ENCODE results near the gene ABCA2.

The ABCA2 gene

GRCh38 chr9:137042751-137043727 is 15.0 kb upstream of the ABCA2 start:
- no peak for DNase-seq (ENCODE audit: extremely low read depth, insufficient read length)
- no peak for TF ChIP-seq CTCF (IDR thresholded peaks at IDR 0.05; ENCODE audit: insufficient read depth, low read length, poor library complexity, severe bottlenecking)
- H3K36me3 ChIP-seq (ENCODE audit: control insufficient read depth, insufficient read depth, low read length): no peaks in the 10 kb centered on the region
- no peaks in the 10 kb centered on the region; the same call in 1 of the 2 replicates for H3K27me3 ChIP-seq (replicated peaks; ENCODE audit: control insufficient read depth, insufficient read depth, low read length)
- H3K4me3 ChIP-seq (replicated peaks; ENCODE audit: low read depth, low read length): no peak overlapping the region

DNA sequence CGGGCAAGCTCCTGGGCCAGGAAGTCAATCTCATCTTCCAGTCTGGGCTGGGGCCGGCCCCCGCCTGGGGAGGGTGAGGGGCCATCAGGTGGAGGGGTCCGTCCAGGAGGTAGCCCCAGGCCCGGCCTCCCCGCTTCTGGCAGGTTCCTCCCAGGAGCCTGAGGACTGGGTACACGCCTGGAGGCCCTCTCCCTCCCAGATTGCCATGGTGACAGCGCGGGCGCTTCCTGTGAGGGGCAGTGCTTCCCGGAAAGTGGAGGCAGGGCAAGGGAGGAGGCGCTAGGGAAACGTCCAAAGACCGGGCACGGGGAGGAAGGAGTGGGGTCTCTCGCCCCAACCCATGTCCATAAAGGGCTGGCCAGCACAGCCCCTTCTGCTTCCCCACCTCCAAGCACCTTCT is 13.1 kb upstream of the ABCA2 start:
- no peaks in the 10 kb centered on the region; the same call in 1 of the 2 replicates for H3K27me3 ChIP-seq (replicated peaks; ENCODE audit: control insufficient read depth, insufficient read depth, low read length)
- no peak for TF ChIP-seq CTCF (IDR thresholded peaks at IDR 0.05; ENCODE audit: insufficient read depth, low read length, poor library complexity, severe bottlenecking)
- DNase-seq (ENCODE audit: extremely low read depth, insufficient read length): no peak
- H3K36me3 ChIP-seq (ENCODE audit: control insufficient read depth, insufficient read depth, low read length): no peaks in the 10 kb centered on the region
- H3K4me3 ChIP-seq (replicated peaks; ENCODE audit: low read depth, low read length): no peak overlapping the region

- TF ChIP-seq CTCF (IDR thresholded peaks at IDR 0.05; ENCODE audit: insufficient read depth, low read length, poor library complexity, severe bottlenecking): no peak
- Histone ChIP-seq H3K4me3 (replicated peaks; ENCODE audit: low read depth, low read length) (no peak overlapping the region), H3K27me3 (replicated peaks; ENCODE audit: control insufficient read depth, insufficient read depth, low read length) (no peaks in the 10 kb centered on the region; the same call in 1 of the 2 replicates), H3K36me3 (ENCODE audit: control insufficient read depth, insufficient read depth, low read length) (no peaks in the 10 kb centered on the region)
- DNase-seq (ENCODE audit: extremely low read depth, insufficient read length): no peak
Observed at GRCh38 chr9:137040568-137040967, 12.5 kb upstream of the ABCA2 start.

DNA sequence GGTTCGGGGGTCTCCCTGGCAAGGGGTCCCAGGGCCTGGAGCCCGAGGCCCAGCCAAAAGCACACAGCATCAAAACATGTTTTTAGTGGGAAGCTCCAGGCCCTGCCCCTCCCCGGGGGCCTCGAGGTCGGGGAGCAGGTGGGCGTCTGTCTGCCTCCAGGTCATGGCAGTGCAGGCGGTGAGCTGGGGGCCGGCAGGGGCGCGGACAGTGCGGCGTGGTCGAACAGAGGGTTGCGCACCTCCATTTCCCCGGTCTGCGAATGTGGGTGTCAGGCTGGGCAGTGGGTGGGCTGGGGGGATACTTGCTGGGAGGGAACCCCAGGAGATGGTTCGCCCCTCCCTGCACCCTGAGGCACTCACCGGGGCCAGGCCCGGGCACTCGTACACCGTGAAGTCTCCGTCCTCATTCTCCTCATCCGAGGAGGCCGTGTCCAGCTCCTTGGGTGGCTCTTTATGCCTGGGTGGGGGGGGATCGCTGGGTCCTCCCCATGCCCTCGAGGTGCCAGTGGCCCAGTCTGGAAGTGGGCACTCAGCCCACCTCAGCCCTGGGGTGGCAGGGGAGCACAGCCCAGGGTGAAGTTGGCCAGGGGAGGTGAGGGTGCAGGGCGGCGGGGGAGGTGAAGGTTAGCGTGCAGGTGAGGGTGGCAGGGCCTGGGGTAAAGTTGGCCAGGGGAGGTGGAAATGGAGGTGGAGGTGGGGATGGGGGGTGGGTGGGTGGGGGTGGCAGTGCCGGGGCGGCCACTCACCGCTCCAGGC is 11.8 kb upstream of the ABCA2 start:
- H3K27me3 ChIP-seq (replicated peaks; ENCODE audit: control insufficient read depth, insufficient read depth, low read length): no peaks in the 10 kb centered on the region; the same call in 1 of the 2 replicates
- no peak for TF ChIP-seq CTCF (IDR thresholded peaks at IDR 0.05; ENCODE audit: insufficient read depth, low read length, poor library complexity, severe bottlenecking)
- H3K4me3 ChIP-seq (replicated peaks; ENCODE audit: low read depth, low read length): no peak overlapping the region
- no peak for DNase-seq (ENCODE audit: extremely low read depth, insufficient read length)
- H3K36me3 ChIP-seq (ENCODE audit: control insufficient read depth, insufficient read depth, low read length): no peaks in the 10 kb centered on the region

DNA sequence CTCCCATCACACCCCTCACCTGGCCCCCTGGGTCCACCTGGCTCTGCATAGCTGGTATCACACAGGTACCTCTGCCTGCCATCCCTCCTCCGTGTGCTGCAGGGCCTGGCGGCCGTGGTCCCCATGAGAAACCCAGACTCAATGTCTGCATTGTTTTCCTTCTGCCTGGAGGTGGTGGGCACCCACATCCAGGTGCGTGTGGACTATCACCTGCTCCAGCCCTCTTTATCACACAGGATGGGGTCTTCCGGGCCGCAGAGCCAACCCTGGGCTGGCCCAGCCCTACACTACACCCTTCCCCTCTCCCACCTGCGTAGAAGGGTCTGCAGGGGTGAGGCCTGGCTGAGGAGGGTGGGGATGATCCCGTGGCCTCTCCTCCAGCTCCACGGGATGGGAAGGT is 10.9 kb upstream of the ABCA2 start:
- DNase-seq (ENCODE audit: extremely low read depth, insufficient read length): no peak
- no peak for TF ChIP-seq CTCF (IDR thresholded peaks at IDR 0.05; ENCODE audit: insufficient read depth, low read length, poor library complexity, severe bottlenecking)
- Histone ChIP-seq H3K4me3 (replicated peaks; ENCODE audit: low read depth, low read length) (no peak overlapping the region), H3K36me3 (ENCODE audit: control insufficient read depth, insufficient read depth, low read length) (no peaks in the 10 kb centered on the region), H3K27me3 (replicated peaks; ENCODE audit: control insufficient read depth, insufficient read depth, low read length) (no peaks in the 10 kb centered on the region; the same call in 1 of the 2 replicates)

Data from GM06990 (cell line).